ENCODE measurements around the gene PTGER3.
"Not testable (repeated sequence)": the region's sequence is repeated elsewhere in the genome, so short reads cannot be mapped to it uniquely, and the experiment has no call there.

Gene PTGER3

GRCh38 chr1:70947835-70948234, 99.8 kb downstream of the PTGER3 start:
- no peak for DNase-seq (ENCODE audit: low spot score)

GRCh38 chr1:70945676-70946075, 101.9 kb downstream of the PTGER3 start:
- DNase-seq (ENCODE audit: low spot score) = no peak

- DNase-seq (ENCODE audit: low spot score) = no peak
These were observed 102.4 kb downstream of the PTGER3 start for GRCh38 chr1:70945251-70945650.

- no peak for DNase-seq (ENCODE audit: low spot score)
These were observed 106.1 kb downstream of the PTGER3 start for GRCh38 chr1:70941563-70941962.

GRCh38 chr1:70940398-70940797, 107.2 kb downstream of the PTGER3 start:
- not testable (repeated sequence) for DNase-seq (ENCODE audit: low spot score)

- DNase-seq (ENCODE audit: low spot score) = no peak
These were observed 113.2 kb downstream of the PTGER3 start for GRCh38 chr1:70934194-70934961.

- DNase-seq (ENCODE audit: low spot score) = no peak
These were observed 117.6 kb downstream of the PTGER3 start for GRCh38 chr1:70930062-70930461.

GRCh38 chr1:70922196-70922595, 125.4 kb downstream of the PTGER3 start:
- DNase-seq (ENCODE audit: low spot score) = no peak

Data from CD4-positive, alpha-beta T cell treated with Interleukin-2 at 100 ng/mL for 4 hours (primary cell).